ENCODE measurements around the gene MPND. TPM values are rescaled to one million over a fixed set of nuclear protein-coding genes. Genes with fewer than 3 reads are reported as not detected.
A peak's percentile ranks its signal among the peaks of the same experiment; 100 is the strongest.

MPND gene
- total RNA-seq, 1 donor from 2014 or later: 5.7 TPM

DNA sequence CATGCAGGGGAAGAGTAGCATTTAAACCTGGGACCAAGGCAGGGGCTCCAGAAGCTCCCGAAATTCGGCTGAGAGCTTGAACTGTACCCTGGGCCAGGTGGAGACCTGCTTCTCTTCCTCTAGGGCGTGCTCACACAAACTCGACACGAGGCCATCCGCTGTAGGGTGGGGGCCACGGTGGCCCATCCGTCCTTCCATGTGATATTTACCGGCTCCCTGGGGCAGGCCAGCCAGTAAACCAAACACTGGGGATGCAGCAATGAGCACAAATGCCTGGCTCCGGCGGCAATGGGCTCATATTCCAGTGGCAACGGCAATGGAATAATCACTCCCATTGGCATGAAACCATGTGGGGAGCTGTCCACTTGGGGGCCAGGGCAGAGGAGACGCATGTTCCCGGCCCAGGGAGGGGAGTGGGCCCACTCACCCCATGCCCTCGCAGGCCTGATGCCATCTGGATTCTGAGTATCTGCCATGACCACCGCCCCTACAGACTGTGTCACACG is 46.2 kb downstream of the MPND start:
- Histone ChIP-seq H3K27me3 (ENCODE audit: control insufficient read depth in 3 of 3, insufficient read depth in 3 of 3, low read length in 3 of 3) (no peaks in the 10 kb centered on the region), H3K9me3 (ENCODE audit: control insufficient read depth in 3 of 3, low read length in 3 of 3) (no peaks in the 10 kb centered on the region), H3K4me1 (ENCODE audit: control insufficient read depth in 3 of 3, insufficient read depth in 3 of 3, low read length in 3 of 3) (peaks cover 54 to 75% (median 57%) of the 10 kb centered on the region in 3 donors), H3K4me3 (ENCODE audit: low read length in 3 of 3) (peak overlapping the region in 1 of 3 donors; percentile 52), H3K27ac (ENCODE audit: low read depth, low read length) (peak overlapping the region; percentile 83), H3K36me3 (ENCODE audit: control insufficient read depth in 3 of 3, insufficient read depth in 3 of 3, low read length in 3 of 3) (peaks cover 0 to 4% (median 0%) of the 10 kb centered on the region in 3 donors), H3K9ac (ENCODE audit: low read depth in 1 of 3, low read length in 3 of 3) (peak overlapping the region; percentile 28 to 71 (median 45))

GRCh38 chr19:4390017-4390566 is 46.7 kb downstream of the MPND start:
- no peaks in the 10 kb centered on the region for H3K9me3 ChIP-seq (ENCODE audit: control insufficient read depth in 3 of 3, low read length in 3 of 3)
- peak overlapping the region; percentile 40 to 52 (median 46) for H3K4me3 ChIP-seq (ENCODE audit: low read length in 3 of 3)
- H3K27ac ChIP-seq (ENCODE audit: low read depth, low read length): peak overlapping the region; percentile 83
- H3K4me1 ChIP-seq (ENCODE audit: control insufficient read depth in 3 of 3, insufficient read depth in 3 of 3, low read length in 3 of 3): peaks cover 54 to 79% (median 57%) of the 10 kb centered on the region in 3 donors
- H3K36me3 ChIP-seq (ENCODE audit: control insufficient read depth in 3 of 3, insufficient read depth in 3 of 3, low read length in 3 of 3): peaks cover 0 to 5% (median 1%) of the 10 kb centered on the region in 3 donors
- H3K9ac ChIP-seq (ENCODE audit: low read depth in 1 of 3, low read length in 3 of 3): peak overlapping the region; percentile 28 to 71 (median 45)
- H3K27me3 ChIP-seq (ENCODE audit: control insufficient read depth in 3 of 3, insufficient read depth in 3 of 3, low read length in 3 of 3): no peaks in the 10 kb centered on the region

GRCh38 chr19:4390567-4391305 is 47.4 kb downstream of the MPND start:
- H3K9ac ChIP-seq (ENCODE audit: low read depth in 1 of 3, low read length in 3 of 3): peak overlapping the region; percentile 44 to 71 (median 45)
- H3K36me3 ChIP-seq (ENCODE audit: control insufficient read depth in 3 of 3, insufficient read depth in 3 of 3, low read length in 3 of 3): peaks cover 0 to 5% (median 3%) of the 10 kb centered on the region in 3 donors
- peak overlapping the region; percentile 29 to 46 (median 40) for H3K4me3 ChIP-seq (ENCODE audit: low read length in 3 of 3)
- peak overlapping the region; percentile 83 for H3K27ac ChIP-seq (ENCODE audit: low read depth, low read length)
- H3K27me3 ChIP-seq (ENCODE audit: control insufficient read depth in 3 of 3, insufficient read depth in 3 of 3, low read length in 3 of 3): no peaks in the 10 kb centered on the region
- no peaks in the 10 kb centered on the region for H3K9me3 ChIP-seq (ENCODE audit: control insufficient read depth in 3 of 3, low read length in 3 of 3)
- H3K4me1 ChIP-seq (ENCODE audit: control insufficient read depth in 3 of 3, insufficient read depth in 3 of 3, low read length in 3 of 3): peaks cover 54 to 76% (median 57%) of the 10 kb centered on the region in 3 donors

GRCh38 chr19:4391306-4391693 is 47.9 kb downstream of the MPND start:
- no peaks in the 10 kb centered on the region for H3K9me3 ChIP-seq (ENCODE audit: control insufficient read depth in 3 of 3, low read length in 3 of 3)

GRCh38 chr19:4391701-4392483 is 48.5 kb downstream of the MPND start:
- peaks cover 58 to 77% (median 58%) of the 10 kb centered on the region in 3 donors for H3K4me1 ChIP-seq (ENCODE audit: control insufficient read depth in 3 of 3, insufficient read depth in 3 of 3, low read length in 3 of 3)
- H3K9ac ChIP-seq (ENCODE audit: low read depth in 1 of 3, low read length in 3 of 3): peak overlapping the region; percentile 45 to 71 (median 47)
- peak overlapping the region; percentile 4 to 35 (median 17) for H3K4me3 ChIP-seq (ENCODE audit: low read length in 3 of 3)
- peaks cover 0 to 5% (median 3%) of the 10 kb centered on the region in 3 donors for H3K36me3 ChIP-seq (ENCODE audit: control insufficient read depth in 3 of 3, insufficient read depth in 3 of 3, low read length in 3 of 3)
- H3K9me3 ChIP-seq (ENCODE audit: control insufficient read depth in 3 of 3, low read length in 3 of 3): no peaks in the 10 kb centered on the region
- peak overlapping the region; percentile 83 for H3K27ac ChIP-seq (ENCODE audit: low read depth, low read length)
- H3K27me3 ChIP-seq (ENCODE audit: control insufficient read depth in 3 of 3, insufficient read depth in 3 of 3, low read length in 3 of 3): no peaks in the 10 kb centered on the region

More at GRCh38 chr19:4391306-4391693, 47.9 kb downstream of the MPND start:
- Histone ChIP-seq H3K4me1 (ENCODE audit: control insufficient read depth in 3 of 3, insufficient read depth in 3 of 3, low read length in 3 of 3) (peaks cover 54 to 76% (median 57%) of the 10 kb centered on the region in 3 donors), H3K9ac (ENCODE audit: low read depth in 1 of 3, low read length in 3 of 3) (peak overlapping the region; percentile 45 to 71 (median 47)), H3K27ac (ENCODE audit: low read depth, low read length) (peak overlapping the region; percentile 83), H3K36me3 (ENCODE audit: control insufficient read depth in 3 of 3, insufficient read depth in 3 of 3, low read length in 3 of 3) (peaks cover 0 to 5% (median 3%) of the 10 kb centered on the region in 3 donors), H3K4me3 (ENCODE audit: low read length in 3 of 3) (peak overlapping the region; percentile 4 to 40 (median 17)), H3K27me3 (ENCODE audit: control insufficient read depth in 3 of 3, insufficient read depth in 3 of 3, low read length in 3 of 3) (no peaks in the 10 kb centered on the region)

DNA sequence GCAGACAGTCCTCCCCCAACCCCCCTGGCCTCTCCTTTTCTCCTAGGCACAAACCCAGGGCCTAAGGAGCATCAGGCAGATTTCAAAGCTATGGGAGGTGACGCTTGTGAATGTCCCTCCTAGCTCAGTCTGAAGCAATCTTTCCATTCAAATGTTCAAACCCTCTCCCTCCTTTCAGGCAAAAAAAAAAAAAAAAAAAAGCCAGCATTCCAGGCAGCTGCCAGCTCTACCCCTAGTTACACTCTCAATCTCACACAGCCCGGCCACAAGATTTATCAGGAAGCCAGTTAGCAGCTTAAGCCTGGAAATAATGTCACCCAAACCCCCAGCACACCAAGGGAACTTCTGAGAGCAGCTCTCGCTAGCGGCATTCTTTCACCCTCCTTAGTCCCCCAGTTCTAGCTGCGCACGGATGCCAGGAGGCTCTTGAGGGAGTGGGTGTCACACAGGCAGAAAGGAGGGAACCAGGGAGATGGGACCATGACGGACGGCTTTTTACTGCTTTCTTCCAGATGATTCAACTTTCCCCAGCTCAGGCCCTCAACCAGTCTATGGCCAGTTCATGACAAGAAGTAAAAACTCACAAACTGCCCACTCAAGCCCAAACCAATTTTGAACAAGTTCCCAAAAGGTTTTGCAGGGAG is 50.7 kb downstream of the MPND start:
- Histone ChIP-seq H3K9me3 (ENCODE audit: control insufficient read depth in 3 of 3, low read length in 3 of 3) (no peaks in the 10 kb centered on the region), H3K4me1 (ENCODE audit: control insufficient read depth in 3 of 3, insufficient read depth in 3 of 3, low read length in 3 of 3) (peaks cover 58 to 80% (median 62%) of the 10 kb centered on the region in 3 donors), H3K27me3 (ENCODE audit: control insufficient read depth in 3 of 3, insufficient read depth in 3 of 3, low read length in 3 of 3) (no peaks in the 10 kb centered on the region), H3K4me3 (ENCODE audit: low read length in 3 of 3) (no peak overlapping the region), H3K27ac (ENCODE audit: low read depth, low read length) (peak overlapping the region; percentile 44), H3K9ac (ENCODE audit: low read depth in 1 of 3, low read length in 3 of 3) (no peak overlapping the region), H3K36me3 (ENCODE audit: control insufficient read depth in 3 of 3, insufficient read depth in 3 of 3, low read length in 3 of 3) (peaks cover 0 to 7% (median 3%) of the 10 kb centered on the region in 3 donors)

GRCh38 chr19:4396949-4397783 is 53.8 kb downstream of the MPND start:
- Histone ChIP-seq H3K4me3 (ENCODE audit: low read length in 3 of 3) (peak overlapping the region in 1 of 3 donors; percentile 17), H3K27me3 (ENCODE audit: control insufficient read depth in 3 of 3, insufficient read depth in 3 of 3, low read length in 3 of 3) (no peaks in the 10 kb centered on the region), H3K4me1 (ENCODE audit: control insufficient read depth in 3 of 3, insufficient read depth in 3 of 3, low read length in 3 of 3) (peaks cover 39 to 68% (median 43%) of the 10 kb centered on the region in 3 donors), H3K9ac (ENCODE audit: low read depth in 1 of 3, low read length in 3 of 3) (peak overlapping the region; percentile 33 to 62 (median 43)), H3K27ac (ENCODE audit: low read depth, low read length) (peak overlapping the region; percentile 57), H3K9me3 (ENCODE audit: control insufficient read depth in 3 of 3, low read length in 3 of 3) (no peaks in the 10 kb centered on the region), H3K36me3 (ENCODE audit: control insufficient read depth in 3 of 3, insufficient read depth in 3 of 3, low read length in 3 of 3) (peaks cover 0 to 7% (median 3%) of the 10 kb centered on the region in 3 donors)

DNA sequence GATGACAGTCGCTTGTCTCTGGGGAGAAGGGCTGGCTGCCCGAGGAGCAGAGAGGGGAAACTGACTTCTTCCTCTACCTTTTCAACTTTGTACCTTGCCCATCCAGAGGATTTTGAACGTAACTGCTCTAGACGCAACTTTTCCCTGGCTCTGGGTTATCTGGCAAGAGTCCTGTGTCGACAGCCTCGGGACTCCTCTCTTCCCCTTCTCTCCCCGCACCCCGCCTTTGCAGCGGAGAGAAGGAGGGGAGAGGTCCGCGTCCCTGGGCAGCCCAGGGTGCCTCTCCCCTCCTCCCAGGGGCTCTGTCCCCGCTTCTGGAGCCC is 56.4 kb downstream of the MPND start:
- peaks cover 39 to 60% (median 44%) of the 10 kb centered on the region in 3 donors for H3K4me1 ChIP-seq (ENCODE audit: control insufficient read depth in 3 of 3, insufficient read depth in 3 of 3, low read length in 3 of 3)
- H3K27me3 ChIP-seq (ENCODE audit: control insufficient read depth in 3 of 3, insufficient read depth in 3 of 3, low read length in 3 of 3): no peaks in the 10 kb centered on the region
- H3K9me3 ChIP-seq (ENCODE audit: control insufficient read depth in 3 of 3, low read length in 3 of 3): no peaks in the 10 kb centered on the region
- peak overlapping the region; percentile 73 to 91 (median 84) for H3K4me3 ChIP-seq (ENCODE audit: low read length in 3 of 3)
- H3K36me3 ChIP-seq (ENCODE audit: control insufficient read depth in 3 of 3, insufficient read depth in 3 of 3, low read length in 3 of 3): peaks cover 0 to 7% (median 3%) of the 10 kb centered on the region in 3 donors
- peak overlapping the region; percentile 54 to 92 (median 90) for H3K9ac ChIP-seq (ENCODE audit: low read depth in 1 of 3, low read length in 3 of 3)
- H3K27ac ChIP-seq (ENCODE audit: low read depth, low read length): peak overlapping the region; percentile 94

Measured in skeletal muscle tissue (tissue), 4 donors.